DMS 273 (cell line): ENCODE results near the gene EXOC7.

Experiments
- DNase-seq: peaks from one replicate; lab custom pipeline; 2025; ENCODE audit not compliant: unreplicated experiment; lab: John Stamatoyannopoulos, UW

Gene EXOC7

GRCh38 chr17:76103274-76104139 lies at the start of gene EXOC7:
Gene EXOC7 (minus strand): TSS chr17:76103787. CDS start chr17:76103692, 95 bp downstream.
- peak; percentile 98 for DNase-seq

- no peak for DNase-seq
Observed at GRCh38 chr17:76153202-76153601, 49.6 kb upstream of the EXOC7 start.

- no peak for DNase-seq
Observed at GRCh38 chr17:76152591-76152990, 49.0 kb upstream of the EXOC7 start.

- DNase-seq: no peak
Observed at GRCh38 chr17:76151896-76152454, 48.4 kb upstream of the EXOC7 start.

GRCh38 chr17:76150712-76151622 lies 47.4 kb upstream of the EXOC7 start:
- DNase-seq: no peak

- no peak for DNase-seq
Observed at GRCh38 chr17:76149214-76149613, 45.6 kb upstream of the EXOC7 start.

GRCh38 chr17:76148015-76148326 lies 44.4 kb upstream of the EXOC7 start:
- DNase-seq: no peak

GRCh38 chr17:76147211-76148014 lies 43.8 kb upstream of the EXOC7 start:
- DNase-seq: peak; percentile 58

GRCh38 chr17:76146053-76146851 lies 42.7 kb upstream of the EXOC7 start:
- no peak for DNase-seq

- DNase-seq: no peak
Observed at GRCh38 chr17:76145231-76146052, 41.9 kb upstream of the EXOC7 start.

GRCh38 chr17:76142585-76143041 lies 39.0 kb upstream of the EXOC7 start:
- no peak for DNase-seq

- DNase-seq: no peak
Observed at GRCh38 chr17:76142039-76142584, 38.5 kb upstream of the EXOC7 start.

- DNase-seq: peak; percentile 98
Observed at GRCh38 chr17:76141212-76142038, 37.8 kb upstream of the EXOC7 start, which contains the start of gene FOXJ1. Gene FOXJ1 (minus strand): TSS chr17:76141245. CDS start chr17:76140395, 850 bp downstream.

- DNase-seq: no peak
Observed at GRCh38 chr17:76140661-76141211, 37.1 kb upstream of the EXOC7 start.

- DNase-seq: no peak
Observed at GRCh38 chr17:76139801-76140660, 36.4 kb upstream of the EXOC7 start.

- no peak for DNase-seq
Observed at GRCh38 chr17:76138896-76139752, 35.5 kb upstream of the EXOC7 start.
